ENCODE results near the gene GATAD2B.

The GATAD2B gene

GRCh38 chr1:153792631-153793041, 130.1 kb downstream of the GATAD2B start:
- TF ChIP-seq POLR2AphosphoS5 (IDR thresholded peaks at IDR 0.05; ENCODE audit: low read depth, low read length) (no peak), FOXP2 (optimal IDR thresholded peaks at IDR 0.05; ENCODE audit: borderline replicate concordance, extremely low read depth, extremely low read length, insufficient read depth) (no peak), SIN3A (IDR thresholded peaks at IDR 0.05; ENCODE audit: borderline replicate concordance, insufficient read depth, low read length) (no peak), TAF1 (IDR thresholded peaks at IDR 0.05; ENCODE audit: borderline replicate concordance, insufficient read depth, low read length) (no peak), REST (IDR thresholded peaks at IDR 0.05; ENCODE audit: insufficient read depth in 1 of 2, low read depth in 2 of 2, low read length in 2 of 2) (no peak)

GRCh38 chr1:153791648-153792253, 131.0 kb downstream of the GATAD2B start:
- TF ChIP-seq FOXP2 (optimal IDR thresholded peaks at IDR 0.05; ENCODE audit: borderline replicate concordance, extremely low read depth, extremely low read length, insufficient read depth) (no peak), POLR2AphosphoS5 (IDR thresholded peaks at IDR 0.05; ENCODE audit: low read depth, low read length) (no peak), REST (IDR thresholded peaks at IDR 0.05; ENCODE audit: insufficient read depth in 1 of 2, low read depth in 2 of 2, low read length in 2 of 2) (no peak), SIN3A (IDR thresholded peaks at IDR 0.05; ENCODE audit: borderline replicate concordance, insufficient read depth, low read length) (no peak), TAF1 (IDR thresholded peaks at IDR 0.05; ENCODE audit: borderline replicate concordance, insufficient read depth, low read length) (no peak)

DNA sequence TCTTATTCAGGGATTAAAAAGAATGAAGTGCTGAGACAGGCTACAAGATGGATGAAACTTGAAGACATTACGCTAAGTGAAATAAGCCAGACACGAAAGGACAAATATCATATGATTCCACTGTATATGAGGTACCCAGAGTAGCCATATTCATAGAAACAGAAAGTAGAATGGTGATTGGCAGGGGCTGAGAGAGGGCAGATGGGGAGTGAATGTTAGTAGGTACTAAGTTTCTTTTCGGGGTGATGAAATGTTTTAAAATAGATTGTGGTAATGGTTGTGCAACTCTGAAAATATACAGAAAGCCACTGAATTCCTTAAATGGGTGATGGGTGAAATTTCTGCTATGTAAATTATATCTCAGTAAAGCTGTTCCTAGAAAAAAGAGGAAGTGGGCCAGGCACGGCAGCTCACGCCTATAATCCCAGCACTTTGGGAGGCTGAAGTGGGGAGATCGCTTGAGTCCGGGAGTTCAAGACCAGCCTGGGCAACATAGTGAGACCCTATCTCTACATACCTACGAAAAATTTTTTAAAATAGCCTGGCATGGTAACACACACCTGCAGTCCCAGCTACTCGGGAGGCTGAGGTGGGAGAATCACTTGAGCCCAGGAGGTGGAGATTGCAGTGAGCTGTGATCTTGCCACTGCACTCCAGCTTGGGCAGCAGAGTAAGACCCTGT, 131.7 kb downstream of the GATAD2B start:
- TF ChIP-seq TAF1 (IDR thresholded peaks at IDR 0.05; ENCODE audit: borderline replicate concordance, insufficient read depth, low read length) (no peak), SIN3A (IDR thresholded peaks at IDR 0.05; ENCODE audit: borderline replicate concordance, insufficient read depth, low read length) (no peak), POLR2AphosphoS5 (IDR thresholded peaks at IDR 0.05; ENCODE audit: low read depth, low read length) (no peak), REST (IDR thresholded peaks at IDR 0.05; ENCODE audit: insufficient read depth in 1 of 2, low read depth in 2 of 2, low read length in 2 of 2) (no peak), FOXP2 (optimal IDR thresholded peaks at IDR 0.05; ENCODE audit: borderline replicate concordance, extremely low read depth, extremely low read length, insufficient read depth) (no peak)

GRCh38 chr1:153790313-153790965, 132.3 kb downstream of the GATAD2B start:
- TF ChIP-seq TAF1 (IDR thresholded peaks at IDR 0.05; ENCODE audit: borderline replicate concordance, insufficient read depth, low read length) (no peak), POLR2AphosphoS5 (IDR thresholded peaks at IDR 0.05; ENCODE audit: low read depth, low read length) (no peak), FOXP2 (optimal IDR thresholded peaks at IDR 0.05; ENCODE audit: borderline replicate concordance, extremely low read depth, extremely low read length, insufficient read depth) (no peak), SIN3A (IDR thresholded peaks at IDR 0.05; ENCODE audit: borderline replicate concordance, insufficient read depth, low read length) (no peak), REST (IDR thresholded peaks at IDR 0.05; ENCODE audit: insufficient read depth in 1 of 2, low read depth in 2 of 2, low read length in 2 of 2) (no peak)

Data from PFSK-1 (cell line).